A549 (cell line): Measurements from ENCODE around the gene LPCAT1. TPM values are rescaled to one million over a fixed set of nuclear protein-coding genes. Genes with fewer than 3 reads are reported as not detected.

Experiments
- ATAC-seq, 2 experiments: fragments of 200-7000 bp in 1 of 2; fragments of >200 bp in 1 of 2; cut with Nextera tagmentation in 1 of 2; cut with Tn5 transposase in 1 of 2; 3 replicates each; pipeline versions ENCODE4 v1.8.0 to v1.9.1; 2018 to 2020; ENCODE audit warnings: mild to moderate bottlenecking in 1 of 2, moderate library complexity in 1 of 2
- CTCF ChIA-PET: fragments of 300-600 bp; sonication (Branson Sonifier 250); formaldehyde crosslinking; extraction: SDS; loops from one replicate; lab custom pipeline; 2021; ENCODE audit warnings: antibody characterized with exemption, inconsistent platforms; lab: Yijun Ruan, JAX
- POLR2A ChIA-PET: fragments of 350-600 bp; formaldehyde crosslinking; extraction: SDS; loops from one replicate; lab custom pipeline; 2021; ENCODE audit warnings: antibody characterized with exemption, inconsistent platforms; lab: Yijun Ruan, JAX
- DNase-seq, 2 experiments: peaks; one replicate each; pipeline versions ENCODE4 v3.0.0 to v3.0.0-alpha.2; 2011 to 2016; ENCODE audit warnings: low read depth in 1 of 2, low spot score in 1 of 2
- FAIRE-seq: peaks from 2 replicates; lab custom pipeline; 2011; peaks lifted over from hg19 to GRCh38; lab: Jason Lieb, UNC
- H3K27ac ChIP-seq, 2 experiments: fragments of >200 bp; sonication (Bioruptor Twin); formaldehyde crosslinking; 3 replicates each; pipeline ENCODE4 v1.5.1; 2016 to 2017
- H3K4me1 ChIP-seq: fragments of >200 bp; sonication (Bioruptor Twin); formaldehyde crosslinking; 3 replicates; pipeline ENCODE4 v1.6.1; 2016
- H3K4me2 ChIP-seq: fragments of >200 bp; sonication (Bioruptor Twin); formaldehyde crosslinking; 3 replicates; pipeline ENCODE4 v1.6.1; 2016
- H3K4me3 ChIP-seq: fragments of >200 bp; sonication (Bioruptor Twin); formaldehyde crosslinking; 3 replicates; pipeline ENCODE4 v1.5.1; 2016
- H3K9me3 ChIP-seq: fragments of >200 bp; sonication (Bioruptor Twin); formaldehyde crosslinking; 3 replicates; pipeline ENCODE4 v1.6.1; 2016
- CHD2 ChIP-seq: fragments of 150-350 bp; IDR thresholded peaks from 2 replicates; pipeline ENCODE4 v1.6.1; 2014; ENCODE audit warnings: low read length; ENCODE audit not compliant: partially characterized antibody
- EHMT2 ChIP-seq: fragments of 200-600 bp; sonication (generic); IDR thresholded peaks from 2 replicates; pipeline ENCODE4 v1.6.1; 2016; ENCODE audit warnings: antibody characterized with exemption, low read depth, mild to moderate bottlenecking, moderate library complexity
- ESRRA ChIP-seq: fragments of 150-350 bp; IDR thresholded peaks from 2 replicates; pipeline ENCODE4 v1.6.1; 2014; ENCODE audit warnings: mild to moderate bottlenecking, low read length, borderline replicate concordance
- FOSB ChIP-seq: fragments of 250-450 bp; sonication (Bioruptor Pico); IDR thresholded peaks from 2 replicates; pipeline ENCODE4 v1.5.0; 2020; ENCODE audit warnings: mild to moderate bottlenecking, moderate library complexity
- FOXS1 ChIP-seq: fragments of 250-450 bp; sonication (Bioruptor Pico); IDR thresholded peaks from 2 replicates; pipeline ENCODE4 v1.5.0; 2020; ENCODE audit warnings: mild to moderate bottlenecking, moderate library complexity
- HEYL ChIP-seq: fragments of 250-450 bp; sonication (Bioruptor Pico); IDR thresholded peaks from 2 replicates; pipeline ENCODE4 v1.8.0; 2021; ENCODE audit warnings: mild to moderate bottlenecking, moderate library complexity
- HOXA7 ChIP-seq: fragments of 250-450 bp; sonication (Bioruptor Pico); IDR thresholded peaks from 2 replicates; pipeline ENCODE4 v1.5.0; 2020; ENCODE audit warnings: mild to moderate bottlenecking, moderate library complexity
- MYC ChIP-seq: IDR thresholded peaks from 2 replicates; pipeline ENCODE4 v1.6.1; 2012; ENCODE audit warnings: mild to moderate bottlenecking, inconsistent platforms, low read length, improper control_type of control experiment, borderline replicate concordance
- PBX3 ChIP-seq: IDR thresholded peaks from 2 replicates; pipeline ENCODE4 v1.6.1; 2012
- PHF8 ChIP-seq: fragments of 200-600 bp; sonication (generic); IDR thresholded peaks from 2 replicates; pipeline ENCODE4 v1.6.1; 2016; ENCODE audit warnings: low read depth, mild to moderate bottlenecking, antibody characterized with exemption, moderate library complexity, borderline replicate concordance
- RFX5 ChIP-seq: fragments of 450-650 bp; IDR thresholded peaks from 2 replicates; pipeline ENCODE4 v1.7.1; 2014; ENCODE audit warnings: antibody characterized with exemption, mild to moderate bottlenecking, moderate library complexity
- RNF2 ChIP-seq: fragments of 200-600 bp; sonication (generic); IDR thresholded peaks from 2 replicates; pipeline ENCODE4 v1.6.1; 2016; ENCODE audit warnings: low read depth, mild to moderate bottlenecking, antibody characterized with exemption, moderate library complexity, borderline replicate concordance
- ZSCAN20 ChIP-seq: fragments of 250-450 bp; sonication (Bioruptor Pico); IDR thresholded peaks from 2 replicates; pipeline ENCODE4 v1.8.0; 2022; ENCODE audit warnings: mild to moderate bottlenecking, moderate library complexity
- WGBS: methylation state at CpG from one replicate; pipeline ENCODE4 v1.1.6; 2017; ENCODE audit errors: missing lambda C conversion rate; 5-methylcytosine and 5-hydroxymethylcytosine counted together
- polyA plus RNA-seq, 4 experiments: library from polyadenylated mRNA; depleted of rRNA in 3 of 4; stranded (reverse); fragments of >200 nt; fragmentation: RNase III in 1 of 4; extraction: RNeasy Plus Mini Kit Qiagen cat#74134 plus additional on column Dnase treatment in 1 of 4; gene quantifications; 2 replicates in 3 of 4; 3 replicates in 1 of 4; pipeline ENCODE4 v1.2.3, GENCODE V29; 2011 to 2017
- TF ChIP-seq, protein P1 (sequence below): fragments of 150-350 bp; IDR thresholded peaks from 2 replicates; pipeline ENCODE4 v1.6.1; 2014; ENCODE audit warnings: low read depth, mild to moderate bottlenecking, low read length
- TF ChIP-seq, protein P2 (sequence below): fragments of >200 bp; sonication (Bioruptor Twin); formaldehyde crosslinking; IDR thresholded peaks from 2 replicates; pipeline ENCODE4 v1.6.1; 2016
- TF ChIP-seq, protein P3 (sequence below): fragments of >200 bp; sonication (Bioruptor Twin); formaldehyde crosslinking; IDR thresholded peaks from 3 replicates; pipeline ENCODE4 v1.6.1; 2016
- TF ChIP-seq, protein P4 (sequence below): fragments of 200-600 bp; sonication (generic); IDR thresholded peaks from 2 replicates; pipeline ENCODE4 v1.6.1; 2016; ENCODE audit warnings: antibody characterized with exemption, mild to moderate bottlenecking, moderate library complexity
- TF ChIP-seq, protein P5 (sequence below): fragments of >200 bp; sonication (Bioruptor Twin); formaldehyde crosslinking; IDR thresholded peaks from 3 replicates; pipeline ENCODE4 v1.5.1; 2016

The LPCAT1 gene
- polyA plus RNA-seq, 2 of the 4 experiments (the other 2 are of a cell fraction): 22.9 to 74.9 TPM

DNA sequence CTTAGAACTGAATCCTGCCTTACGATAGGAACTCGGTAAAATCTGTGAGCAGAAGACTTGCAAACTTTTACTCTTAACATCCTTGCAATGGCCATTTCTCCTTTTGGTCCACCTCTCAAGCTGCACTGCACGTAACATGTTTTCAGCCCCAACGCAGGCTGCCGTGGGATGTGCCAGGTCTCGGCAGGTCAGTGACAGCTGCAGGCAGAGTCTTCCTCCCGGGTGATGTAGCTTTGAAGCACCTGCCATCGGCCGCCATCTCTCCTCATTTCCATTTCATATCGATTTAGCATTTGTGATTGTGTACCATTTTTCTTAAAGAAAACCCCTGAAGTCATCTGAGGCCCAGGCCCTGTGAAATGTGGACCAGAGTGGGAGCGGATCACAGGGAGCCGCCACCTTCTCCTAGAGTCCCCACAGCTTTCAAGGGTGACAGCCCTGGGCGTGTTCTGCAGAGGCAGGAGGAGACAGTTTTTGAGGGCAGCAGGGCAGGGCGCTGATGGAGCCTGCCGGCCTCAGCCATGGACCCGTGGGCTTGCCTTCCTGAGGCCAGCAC is 25.8 kb upstream of the LPCAT1 start:
- FAIRE-seq: no peak
- POLR2A ChIA-PET: no interaction called here

DNA sequence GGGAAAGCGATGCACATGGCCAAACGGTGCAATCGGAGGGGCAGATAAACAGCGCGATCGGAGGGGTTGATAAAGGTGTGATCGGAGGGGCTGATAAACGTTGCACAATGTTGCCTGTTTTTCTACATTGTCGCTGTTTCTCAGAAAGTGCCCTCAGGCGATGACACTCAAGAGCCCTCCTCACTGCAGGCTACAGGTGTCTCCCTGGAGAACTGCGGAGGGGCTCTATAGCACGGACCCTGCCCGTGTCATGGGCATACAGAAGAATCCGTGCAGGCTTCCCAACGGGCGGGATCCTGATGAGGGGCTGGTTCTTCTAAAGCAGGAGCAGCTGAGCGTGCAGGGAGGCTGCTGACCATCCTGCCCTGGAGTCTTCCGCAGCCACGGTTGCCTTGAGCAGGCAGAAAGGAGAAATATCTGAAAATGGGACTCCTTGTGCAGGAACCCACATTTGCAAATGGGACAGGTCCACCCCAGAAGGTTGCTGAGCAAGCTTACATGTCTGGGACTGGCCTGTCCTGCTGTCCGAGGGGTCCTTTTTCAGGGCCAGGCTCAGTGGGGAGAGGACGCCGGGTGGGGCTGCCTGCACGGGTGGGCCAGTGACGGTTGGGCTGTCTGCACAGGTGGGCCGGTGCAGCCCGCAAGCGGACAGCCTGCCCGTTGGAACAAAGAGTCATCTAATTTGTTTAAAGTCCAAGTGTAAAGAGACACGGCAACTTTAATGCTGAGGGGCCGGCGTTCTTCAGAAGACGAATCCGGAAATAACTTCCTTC is 25.1 kb upstream of the LPCAT1 start:
- ATAC-seq: no peak
- ChIA-PET CTCF (no interaction called here), POLR2A (no interaction called here)
- no peak for DNase-seq
- Histone ChIP-seq H3K4me3 (no peak overlapping the region), H3K4me2 (no peak overlapping the region), H3K4me1 (peaks cover 17% of the 10 kb centered on the region; the same call in 2 of the 3 replicates), H3K27ac (peak overlapping the region in 1 of 2 experiments; percentile 25; a peak in 2 of 6 replicates)
- FAIRE-seq: no peak
- WGBS: 84% methylated on average over 30 of the region's 33 CpGs
- TF ChIP-seq HOXA7 (no peak), MYC (no peak)
- TF ChIP-seq, all 56 proteins: peak for 0
- no peaks in the 10 kb centered on the region for H3K9me3 ChIP-seq

More for the DNA sequence above, 25.8 kb upstream of the LPCAT1 start:
- CTCF ChIA-PET: interaction anchor here (1.2 kb wide), 1 partner anchor 19 kb away, joined by 3 read pairs; no protein-coding TSS in a partner anchor
- no peak overlapping the region for H3K4me3 ChIP-seq
- DNase-seq: no peak
- no peak overlapping the region for H3K4me2 ChIP-seq
- ATAC-seq: no peak
- no peaks in the 10 kb centered on the region for H3K9me3 ChIP-seq
- peaks cover 17% of the 10 kb centered on the region for H3K4me1 ChIP-seq
- 72% methylated on average over 16 of the region's 16 CpGs for WGBS
- H3K27ac ChIP-seq: peak overlapping the region in 1 of 2 experiments; percentile 55; a peak in 2 of 6 replicates
- TF ChIP-seq, protein P1, sequence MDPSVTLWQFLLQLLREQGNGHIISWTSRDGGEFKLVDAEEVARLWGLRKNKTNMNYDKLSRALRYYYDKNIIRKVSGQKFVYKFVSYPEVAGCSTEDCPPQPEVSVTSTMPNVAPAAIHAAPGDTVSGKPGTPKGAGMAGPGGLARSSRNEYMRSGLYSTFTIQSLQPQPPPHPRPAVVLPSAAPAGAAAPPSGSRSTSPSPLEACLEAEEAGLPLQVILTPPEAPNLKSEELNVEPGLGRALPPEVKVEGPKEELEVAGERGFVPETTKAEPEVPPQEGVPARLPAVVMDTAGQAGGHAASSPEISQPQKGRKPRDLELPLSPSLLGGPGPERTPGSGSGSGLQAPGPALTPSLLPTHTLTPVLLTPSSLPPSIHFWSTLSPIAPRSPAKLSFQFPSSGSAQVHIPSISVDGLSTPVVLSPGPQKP: no peak
- TF ChIP-seq FOXS1 (CRISPR knock-in tag) (no peak), ESRRA (no peak), FOSB (no peak)
- TF ChIP-seq, protein P2, sequence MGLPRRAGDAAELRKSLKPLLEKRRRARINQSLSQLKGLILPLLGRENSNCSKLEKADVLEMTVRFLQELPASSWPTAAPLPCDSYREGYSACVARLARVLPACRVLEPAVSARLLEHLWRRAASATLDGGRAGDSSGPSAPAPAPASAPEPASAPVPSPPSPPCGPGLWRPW: no peak
- TF ChIP-seq, protein P3, sequence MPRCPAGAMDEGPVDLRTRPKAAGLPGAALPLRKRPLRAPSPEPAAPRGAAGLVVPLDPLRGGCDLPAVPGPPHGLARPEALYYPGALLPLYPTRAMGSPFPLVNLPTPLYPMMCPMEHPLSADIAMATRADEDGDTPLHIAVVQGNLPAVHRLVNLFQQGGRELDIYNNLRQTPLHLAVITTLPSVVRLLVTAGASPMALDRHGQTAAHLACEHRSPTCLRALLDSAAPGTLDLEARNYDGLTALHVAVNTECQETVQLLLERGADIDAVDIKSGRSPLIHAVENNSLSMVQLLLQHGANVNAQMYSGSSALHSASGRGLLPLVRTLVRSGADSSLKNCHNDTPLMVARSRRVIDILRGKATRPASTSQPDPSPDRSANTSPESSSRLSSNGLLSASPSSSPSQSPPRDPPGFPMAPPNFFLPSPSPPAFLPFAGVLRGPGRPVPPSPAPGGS: no peak

DNA sequence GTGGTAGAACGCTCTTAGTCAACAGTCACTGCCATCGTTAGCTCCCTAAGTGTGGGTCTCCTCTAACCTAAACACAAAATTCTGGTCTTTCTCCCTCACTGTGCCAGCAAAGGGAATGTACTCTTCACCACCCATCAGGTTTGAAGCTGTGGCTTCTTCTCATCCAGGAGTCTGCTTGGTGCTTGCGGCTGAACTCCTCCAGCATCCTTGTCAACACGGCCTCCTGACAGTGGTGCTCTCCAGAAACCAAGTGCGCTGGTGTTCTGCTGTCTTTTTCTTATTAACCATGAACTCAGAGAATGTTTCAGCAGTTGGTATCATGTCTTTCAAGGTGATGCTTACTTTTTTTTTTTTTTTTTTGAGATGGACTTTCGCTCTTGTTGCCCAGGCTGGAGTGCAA is 23.9 kb upstream of the LPCAT1 start:
- H3K9me3 ChIP-seq: no peaks in the 10 kb centered on the region
- CTCF ChIA-PET: no interaction called here
- DNase-seq (no peak), ATAC-seq (no peak), FAIRE-seq (no peak)
- no peak overlapping the region for H3K4me3 ChIP-seq
- H3K27ac ChIP-seq: peak overlapping the region in 1 of 2 experiments; percentile 27; a peak in 2 of 6 replicates
- peaks cover 26% of the 10 kb centered on the region for H3K4me1 ChIP-seq
- POLR2A ChIA-PET: interaction anchor here (0.7 kb wide), 1 partner anchor 59 kb away, joined by 4 read pairs; no protein-coding TSS in a partner anchor
- no peak overlapping the region for H3K4me2 ChIP-seq
- WGBS: 85% methylated on average over 6 of the region's 6 CpGs
- TF ChIP-seq, protein P2: no peak
- TF ChIP-seq, protein P4, sequence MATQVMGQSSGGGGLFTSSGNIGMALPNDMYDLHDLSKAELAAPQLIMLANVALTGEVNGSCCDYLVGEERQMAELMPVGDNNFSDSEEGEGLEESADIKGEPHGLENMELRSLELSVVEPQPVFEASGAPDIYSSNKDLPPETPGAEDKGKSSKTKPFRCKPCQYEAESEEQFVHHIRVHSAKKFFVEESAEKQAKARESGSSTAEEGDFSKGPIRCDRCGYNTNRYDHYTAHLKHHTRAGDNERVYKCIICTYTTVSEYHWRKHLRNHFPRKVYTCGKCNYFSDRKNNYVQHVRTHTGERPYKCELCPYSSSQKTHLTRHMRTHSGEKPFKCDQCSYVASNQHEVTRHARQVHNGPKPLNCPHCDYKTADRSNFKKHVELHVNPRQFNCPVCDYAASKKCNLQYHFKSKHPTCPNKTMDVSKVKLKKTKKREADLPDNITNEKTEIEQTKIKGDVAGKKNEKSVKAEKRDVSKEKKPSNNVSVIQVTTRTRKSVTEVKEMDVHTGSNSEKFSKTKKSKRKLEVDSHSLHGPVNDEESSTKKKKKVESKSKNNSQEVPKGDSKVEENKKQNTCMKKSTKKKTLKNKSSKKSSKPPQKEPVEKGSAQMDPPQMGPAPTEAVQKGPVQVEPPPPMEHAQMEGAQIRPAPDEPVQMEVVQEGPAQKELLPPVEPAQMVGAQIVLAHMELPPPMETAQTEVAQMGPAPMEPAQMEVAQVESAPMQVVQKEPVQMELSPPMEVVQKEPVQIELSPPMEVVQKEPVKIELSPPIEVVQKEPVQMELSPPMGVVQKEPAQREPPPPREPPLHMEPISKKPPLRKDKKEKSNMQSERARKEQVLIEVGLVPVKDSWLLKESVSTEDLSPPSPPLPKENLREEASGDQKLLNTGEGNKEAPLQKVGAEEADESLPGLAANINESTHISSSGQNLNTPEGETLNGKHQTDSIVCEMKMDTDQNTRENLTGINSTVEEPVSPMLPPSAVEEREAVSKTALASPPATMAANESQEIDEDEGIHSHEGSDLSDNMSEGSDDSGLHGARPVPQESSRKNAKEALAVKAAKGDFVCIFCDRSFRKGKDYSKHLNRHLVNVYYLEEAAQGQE: no peak
- TF ChIP-seq HEYL (CRISPR knock-in tag): no peak
- TF ChIP-seq ZSCAN20 (CRISPR knock-in tag): no peak
- no peak for TF ChIP-seq RFX5
- no peak for TF ChIP-seq RNF2
- no peak for TF ChIP-seq EHMT2
- TF ChIP-seq, protein P3: no peak
- TF ChIP-seq, protein P5, sequence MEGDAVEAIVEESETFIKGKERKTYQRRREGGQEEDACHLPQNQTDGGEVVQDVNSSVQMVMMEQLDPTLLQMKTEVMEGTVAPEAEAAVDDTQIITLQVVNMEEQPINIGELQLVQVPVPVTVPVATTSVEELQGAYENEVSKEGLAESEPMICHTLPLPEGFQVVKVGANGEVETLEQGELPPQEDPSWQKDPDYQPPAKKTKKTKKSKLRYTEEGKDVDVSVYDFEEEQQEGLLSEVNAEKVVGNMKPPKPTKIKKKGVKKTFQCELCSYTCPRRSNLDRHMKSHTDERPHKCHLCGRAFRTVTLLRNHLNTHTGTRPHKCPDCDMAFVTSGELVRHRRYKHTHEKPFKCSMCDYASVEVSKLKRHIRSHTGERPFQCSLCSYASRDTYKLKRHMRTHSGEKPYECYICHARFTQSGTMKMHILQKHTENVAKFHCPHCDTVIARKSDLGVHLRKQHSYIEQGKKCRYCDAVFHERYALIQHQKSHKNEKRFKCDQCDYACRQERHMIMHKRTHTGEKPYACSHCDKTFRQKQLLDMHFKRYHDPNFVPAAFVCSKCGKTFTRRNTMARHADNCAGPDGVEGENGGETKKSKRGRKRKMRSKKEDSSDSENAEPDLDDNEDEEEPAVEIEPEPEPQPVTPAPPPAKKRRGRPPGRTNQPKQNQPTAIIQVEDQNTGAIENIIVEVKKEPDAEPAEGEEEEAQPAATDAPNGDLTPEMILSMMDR: no peak
- TF ChIP-seq PBX3: no peak
- TF ChIP-seq CHD2: no peak
- TF ChIP-seq PHF8: no peak
